GM12874 (cell line): ENCODE measurements around the gene BIRC5.

Experiments
- TF ChIP-seq, protein P1 (sequence below): IDR thresholded peaks from 2 replicates; pipeline ENCODE4 v1.5.1; 2011; ENCODE audit warnings: low read depth, mild to moderate bottlenecking, control low read depth, low read length, moderate library complexity; ENCODE audit not compliant: insufficient read depth

BIRC5 gene

DNA sequence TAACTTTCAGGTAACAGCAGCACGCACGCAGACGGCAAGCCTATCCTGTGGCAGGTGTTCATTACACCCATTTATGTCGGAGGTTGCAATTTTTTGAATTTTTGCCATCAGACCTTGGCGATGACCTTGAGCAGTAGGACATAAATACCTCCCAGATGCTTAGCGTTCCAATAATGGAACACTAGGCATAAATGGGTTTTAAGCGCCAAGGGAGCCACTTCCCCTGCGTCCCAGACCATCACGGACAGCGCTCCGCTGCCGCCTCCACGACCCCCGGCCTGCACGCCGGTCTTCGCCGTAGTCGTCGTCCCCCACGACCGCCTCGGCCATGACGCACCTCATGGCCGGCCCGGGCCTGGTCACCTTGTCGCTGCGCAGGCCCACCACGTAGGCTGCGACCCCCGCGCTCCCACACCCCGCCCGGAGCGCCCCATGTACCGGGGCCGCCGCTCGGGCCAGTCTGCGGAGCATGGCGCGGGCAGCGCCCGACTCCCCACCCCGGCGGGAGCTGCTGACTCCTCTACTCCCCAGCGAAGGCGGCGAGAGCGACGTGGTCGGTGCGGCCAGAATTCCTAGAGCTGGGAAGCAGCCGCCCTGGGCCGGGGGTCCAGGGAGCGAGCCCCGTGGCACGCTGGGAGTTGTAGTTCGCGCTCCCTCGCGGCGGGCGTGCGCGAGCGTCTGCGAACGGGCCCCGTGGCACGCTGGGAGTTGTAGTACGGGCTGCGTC lies 40.1 kb downstream of the BIRC5 start:
- TF ChIP-seq, protein P1, sequence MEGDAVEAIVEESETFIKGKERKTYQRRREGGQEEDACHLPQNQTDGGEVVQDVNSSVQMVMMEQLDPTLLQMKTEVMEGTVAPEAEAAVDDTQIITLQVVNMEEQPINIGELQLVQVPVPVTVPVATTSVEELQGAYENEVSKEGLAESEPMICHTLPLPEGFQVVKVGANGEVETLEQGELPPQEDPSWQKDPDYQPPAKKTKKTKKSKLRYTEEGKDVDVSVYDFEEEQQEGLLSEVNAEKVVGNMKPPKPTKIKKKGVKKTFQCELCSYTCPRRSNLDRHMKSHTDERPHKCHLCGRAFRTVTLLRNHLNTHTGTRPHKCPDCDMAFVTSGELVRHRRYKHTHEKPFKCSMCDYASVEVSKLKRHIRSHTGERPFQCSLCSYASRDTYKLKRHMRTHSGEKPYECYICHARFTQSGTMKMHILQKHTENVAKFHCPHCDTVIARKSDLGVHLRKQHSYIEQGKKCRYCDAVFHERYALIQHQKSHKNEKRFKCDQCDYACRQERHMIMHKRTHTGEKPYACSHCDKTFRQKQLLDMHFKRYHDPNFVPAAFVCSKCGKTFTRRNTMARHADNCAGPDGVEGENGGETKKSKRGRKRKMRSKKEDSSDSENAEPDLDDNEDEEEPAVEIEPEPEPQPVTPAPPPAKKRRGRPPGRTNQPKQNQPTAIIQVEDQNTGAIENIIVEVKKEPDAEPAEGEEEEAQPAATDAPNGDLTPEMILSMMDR, result no peak

GRCh38 chr17:78255029-78255656 lies 41.1 kb downstream of the BIRC5 start:
- TF ChIP-seq, protein P1, result no peak

GRCh38 chr17:78255953-78256706 lies 42.1 kb downstream of the BIRC5 start:
- TF ChIP-seq, protein P1, result no peak

- TF ChIP-seq, protein P1, result no peak
Measured at GRCh38 chr17:78256707-78257591, 42.9 kb downstream of the BIRC5 start.

GRCh38 chr17:78257810-78258322 lies 43.8 kb downstream of the BIRC5 start:
- TF ChIP-seq, protein P1, result no peak

DNA sequence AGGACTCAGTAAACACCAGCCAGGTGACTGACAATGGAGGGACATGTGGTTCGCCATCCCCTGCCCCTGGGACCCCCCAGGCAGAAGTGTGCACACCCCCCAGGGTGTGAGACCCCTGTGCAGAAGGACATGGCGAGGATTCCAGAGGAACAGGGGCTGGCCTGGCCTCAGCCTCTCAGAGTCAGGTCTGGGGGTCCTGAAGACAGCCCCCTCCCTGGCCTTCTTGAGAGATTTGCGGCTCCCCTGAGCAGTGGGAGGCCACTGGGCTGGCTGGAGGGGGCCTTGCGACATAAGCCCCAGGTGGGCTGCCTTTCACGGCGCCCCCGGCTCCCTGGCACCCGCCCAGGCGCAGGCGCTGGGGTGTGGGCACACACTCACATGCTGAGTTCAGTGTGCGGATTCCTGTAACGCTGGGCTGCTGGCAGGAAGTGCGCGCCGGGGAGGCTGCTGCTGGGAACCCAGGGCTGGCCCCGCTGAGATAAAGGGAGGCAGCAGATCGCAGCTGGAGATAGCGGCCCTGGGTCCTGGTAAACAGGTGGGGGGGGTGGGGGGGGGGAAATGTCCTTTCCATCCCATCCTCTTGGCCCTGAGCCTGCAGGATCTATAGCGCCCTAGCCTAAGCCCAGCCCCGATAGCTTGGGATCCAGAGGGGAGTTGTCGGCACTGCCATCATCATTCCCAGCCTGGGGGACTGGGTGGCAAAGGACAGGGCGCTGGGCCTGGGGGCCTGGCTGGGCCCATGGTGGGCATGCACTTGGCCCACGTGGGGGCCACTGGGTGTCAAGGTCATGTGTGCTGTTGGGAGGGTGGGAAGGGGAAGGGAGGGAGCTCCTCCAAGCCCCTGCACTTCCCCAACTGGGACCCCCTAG lies 44.5 kb downstream of the BIRC5 start:
- TF ChIP-seq, protein P1, result no peak
